T-helper 1 cell treated with Interleukin-12 subunit alpha and Interleukin-12 subunit beta and Interleukin-4 antibody, amounts not matched to agents 30 μg/mL and 1 μg/mL, for 36 hours (primary cell): ENCODE data around the gene DTX3.
"Not testable (repeated sequence)": the region's sequence is repeated elsewhere in the genome, so short reads cannot be mapped to it uniquely, and the experiment has no call there.

Source experiments
- H3K27ac Mint-ChIP-seq: one replicate; pipeline ENCODE4 v1.8.0; 2021; ENCODE audit warnings: mild to moderate bottlenecking, mixed read lengths
- H3K27me3 Mint-ChIP-seq: one replicate; pipeline ENCODE4 v1.8.0; 2021; ENCODE audit warnings: low read depth, mixed read lengths
- H3K36me3 Mint-ChIP-seq: one replicate; pipeline ENCODE4 v1.8.0; 2021; ENCODE audit warnings: low read depth, mixed read lengths
- H3K4me1 Mint-ChIP-seq: one replicate; pipeline ENCODE4 v1.8.0; 2021; ENCODE audit warnings: low read depth, mixed read lengths
- H3K4me3 Mint-ChIP-seq: one replicate; pipeline ENCODE4 v1.8.0; 2021; ENCODE audit warnings: mild to moderate bottlenecking, moderate library complexity, mixed read lengths
- H3K9me3 Mint-ChIP-seq: one replicate; pipeline ENCODE4 v1.8.0; 2021; ENCODE audit warnings: mixed read lengths

The DTX3 gene

GRCh38 chr12:57604454-57604991, at the start of gene DTX3:
Gene DTX3 (plus strand): TSS chr12:57604824. CDS start chr12:57606518, 1,694 bp downstream.
- Mint-ChIP-seq H3K27me3 (peaks cover 4% of the 10 kb centered on the region), H3K4me1 (peaks cover 14% of the 10 kb centered on the region), H3K4me3 (peak within 1 kb of the TSS; percentile 84), H3K36me3 (peaks cover 35% of the 10 kb centered on the region), H3K27ac (peak within 1 kb of the TSS; percentile 89), H3K9me3 (no peaks in the 10 kb centered on the region)

GRCh38 chr12:57554897-57555296, 49.7 kb upstream of the DTX3 start:
- Mint-ChIP-seq H3K27ac (no peak overlapping the region), H3K27me3 (peaks cover 11% of the 10 kb centered on the region), H3K9me3 (no peaks in the 10 kb centered on the region), H3K4me1 (peaks cover 2% of the 10 kb centered on the region), H3K36me3 (no peaks in the 10 kb centered on the region), H3K4me3 (no peak overlapping the region)

GRCh38 chr12:57558864-57559263, 45.8 kb upstream of the DTX3 start:
- H3K4me1 Mint-ChIP-seq, result no peaks in the 10 kb centered on the region
- no peak overlapping the region for H3K27ac Mint-ChIP-seq
- H3K4me3 Mint-ChIP-seq, result no peak overlapping the region
- peaks cover 18% of the 10 kb centered on the region for H3K27me3 Mint-ChIP-seq
- H3K36me3 Mint-ChIP-seq, result no peaks in the 10 kb centered on the region
- no peaks in the 10 kb centered on the region for H3K9me3 Mint-ChIP-seq

- H3K27ac Mint-ChIP-seq, result no peak overlapping the region
- H3K9me3 Mint-ChIP-seq, result no peaks in the 10 kb centered on the region
- no peaks in the 10 kb centered on the region for H3K36me3 Mint-ChIP-seq
- no peaks in the 10 kb centered on the region for H3K4me1 Mint-ChIP-seq
- no peak overlapping the region for H3K4me3 Mint-ChIP-seq
- H3K27me3 Mint-ChIP-seq, result peaks cover 11% of the 10 kb centered on the region
Measured at GRCh38 chr12:57560516-57560915, 44.1 kb upstream of the DTX3 start.

- not testable (repeated sequence) for H3K4me1 Mint-ChIP-seq, H3K4me3 Mint-ChIP-seq, H3K27ac Mint-ChIP-seq, H3K9me3 Mint-ChIP-seq, H3K36me3 Mint-ChIP-seq
- peaks cover 11% of the 10 kb centered on the region for H3K27me3 Mint-ChIP-seq
Measured at GRCh38 chr12:57561117-57561516, 43.5 kb upstream of the DTX3 start.

GRCh38 chr12:57563358-57563757, 41.3 kb upstream of the DTX3 start:
- Mint-ChIP-seq H3K27ac (no peak overlapping the region), H3K4me3 (no peak overlapping the region), H3K9me3 (no peaks in the 10 kb centered on the region), H3K36me3 (no peaks in the 10 kb centered on the region), H3K27me3 (peaks cover 11% of the 10 kb centered on the region), H3K4me1 (no peaks in the 10 kb centered on the region)

- peaks cover 11% of the 10 kb centered on the region for H3K27me3 Mint-ChIP-seq
- no peaks in the 10 kb centered on the region for H3K4me1 Mint-ChIP-seq
- H3K4me3 Mint-ChIP-seq, result no peak overlapping the region
- H3K27ac Mint-ChIP-seq, result no peak overlapping the region
- no peaks in the 10 kb centered on the region for H3K36me3 Mint-ChIP-seq
- no peaks in the 10 kb centered on the region for H3K9me3 Mint-ChIP-seq
Measured at GRCh38 chr12:57564178-57564740, 40.4 kb upstream of the DTX3 start.

- H3K36me3 Mint-ChIP-seq, result no peaks in the 10 kb centered on the region
- H3K4me3 Mint-ChIP-seq, result no peak overlapping the region
- no peaks in the 10 kb centered on the region for H3K9me3 Mint-ChIP-seq
- no peaks in the 10 kb centered on the region for H3K27me3 Mint-ChIP-seq
- H3K4me1 Mint-ChIP-seq, result no peaks in the 10 kb centered on the region
- H3K27ac Mint-ChIP-seq, result no peak overlapping the region
Measured at GRCh38 chr12:57568838-57569237, 35.8 kb upstream of the DTX3 start.

GRCh38 chr12:57569858-57570257, 34.8 kb upstream of the DTX3 start:
- no peaks in the 10 kb centered on the region for H3K36me3 Mint-ChIP-seq
- H3K4me3 Mint-ChIP-seq, result no peak overlapping the region
- H3K4me1 Mint-ChIP-seq, result no peaks in the 10 kb centered on the region
- H3K27ac Mint-ChIP-seq, result no peak overlapping the region
- no peaks in the 10 kb centered on the region for H3K27me3 Mint-ChIP-seq
- H3K9me3 Mint-ChIP-seq, result no peaks in the 10 kb centered on the region

GRCh38 chr12:57570438-57570837, 34.2 kb upstream of the DTX3 start:
- not testable (repeated sequence) for H3K27ac Mint-ChIP-seq, H3K27me3 Mint-ChIP-seq, H3K36me3 Mint-ChIP-seq, H3K4me3 Mint-ChIP-seq, H3K4me1 Mint-ChIP-seq, H3K9me3 Mint-ChIP-seq

- H3K36me3 Mint-ChIP-seq, result no peaks in the 10 kb centered on the region
- H3K27ac Mint-ChIP-seq, result no peak overlapping the region
- H3K9me3 Mint-ChIP-seq, result no peaks in the 10 kb centered on the region
- no peak overlapping the region for H3K4me3 Mint-ChIP-seq
- H3K27me3 Mint-ChIP-seq, result no peaks in the 10 kb centered on the region
- H3K4me1 Mint-ChIP-seq, result no peaks in the 10 kb centered on the region
Measured at GRCh38 chr12:57571926-57572762, 32.5 kb upstream of the DTX3 start.

- no peak overlapping the region for H3K27ac Mint-ChIP-seq
- H3K27me3 Mint-ChIP-seq, result no peaks in the 10 kb centered on the region
- no peaks in the 10 kb centered on the region for H3K4me1 Mint-ChIP-seq
- H3K9me3 Mint-ChIP-seq, result no peaks in the 10 kb centered on the region
- no peak overlapping the region for H3K4me3 Mint-ChIP-seq
- no peaks in the 10 kb centered on the region for H3K36me3 Mint-ChIP-seq
Measured at GRCh38 chr12:57574795-57575194, 29.8 kb upstream of the DTX3 start.

GRCh38 chr12:57575771-57576612, 28.6 kb upstream of the DTX3 start:
- Mint-ChIP-seq H3K4me3 (no peak overlapping the region), H3K27ac (no peak overlapping the region), H3K27me3 (no peaks in the 10 kb centered on the region), H3K36me3 (no peaks in the 10 kb centered on the region), H3K9me3 (no peaks in the 10 kb centered on the region), H3K4me1 (no peaks in the 10 kb centered on the region)

- H3K4me3 Mint-ChIP-seq, result no peak overlapping the region
- no peaks in the 10 kb centered on the region for H3K4me1 Mint-ChIP-seq
- H3K27me3 Mint-ChIP-seq, result no peaks in the 10 kb centered on the region
- H3K36me3 Mint-ChIP-seq, result no peaks in the 10 kb centered on the region
- H3K27ac Mint-ChIP-seq, result no peak overlapping the region
- no peaks in the 10 kb centered on the region for H3K9me3 Mint-ChIP-seq
Measured at GRCh38 chr12:57576613-57577160, 27.9 kb upstream of the DTX3 start.
